ENCODE measurements around the gene LTBR. TPM values are rescaled to one million over a fixed set of nuclear protein-coding genes. Genes with fewer than 3 reads are reported as not detected.

LTBR gene
- polyA plus RNA-seq, 1 donor from 2014 or later: not detected

- Histone ChIP-seq H3K9ac (ENCODE audit: low read length) (no peak overlapping the region), H4K20me1 (ENCODE audit: insufficient read depth) (no peaks in the 10 kb centered on the region), H3K9me3 (ENCODE audit: low read length) (no peaks in the 10 kb centered on the region), H3K27ac (ENCODE audit: low read length) (no peak overlapping the region), H3K27me3 (ENCODE audit: insufficient read depth, low read depth, low read length) (no peaks in the 10 kb centered on the region), H2AFZ (ENCODE audit: low read depth, low read length) (no peak overlapping the region), H3F3A (ENCODE audit: insufficient read depth, low read length, poor library complexity, severe bottlenecking) (no peaks in the 10 kb centered on the region), H3K9me2 (ENCODE audit: insufficient read depth, low read length) (no peaks in the 10 kb centered on the region), H3K4me2 (ENCODE audit: low read length) (no peak overlapping the region), H3K36me3 (ENCODE audit: insufficient read depth, low read length) (no peaks in the 10 kb centered on the region), H3K79me2 (replicated peaks; ENCODE audit: insufficient read depth, low read length) (no peaks in the 10 kb centered on the region), H3K4me3 (ENCODE audit: low read length) (no peak overlapping the region)
- TF ChIP-seq, protein P1, sequence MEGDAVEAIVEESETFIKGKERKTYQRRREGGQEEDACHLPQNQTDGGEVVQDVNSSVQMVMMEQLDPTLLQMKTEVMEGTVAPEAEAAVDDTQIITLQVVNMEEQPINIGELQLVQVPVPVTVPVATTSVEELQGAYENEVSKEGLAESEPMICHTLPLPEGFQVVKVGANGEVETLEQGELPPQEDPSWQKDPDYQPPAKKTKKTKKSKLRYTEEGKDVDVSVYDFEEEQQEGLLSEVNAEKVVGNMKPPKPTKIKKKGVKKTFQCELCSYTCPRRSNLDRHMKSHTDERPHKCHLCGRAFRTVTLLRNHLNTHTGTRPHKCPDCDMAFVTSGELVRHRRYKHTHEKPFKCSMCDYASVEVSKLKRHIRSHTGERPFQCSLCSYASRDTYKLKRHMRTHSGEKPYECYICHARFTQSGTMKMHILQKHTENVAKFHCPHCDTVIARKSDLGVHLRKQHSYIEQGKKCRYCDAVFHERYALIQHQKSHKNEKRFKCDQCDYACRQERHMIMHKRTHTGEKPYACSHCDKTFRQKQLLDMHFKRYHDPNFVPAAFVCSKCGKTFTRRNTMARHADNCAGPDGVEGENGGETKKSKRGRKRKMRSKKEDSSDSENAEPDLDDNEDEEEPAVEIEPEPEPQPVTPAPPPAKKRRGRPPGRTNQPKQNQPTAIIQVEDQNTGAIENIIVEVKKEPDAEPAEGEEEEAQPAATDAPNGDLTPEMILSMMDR (IDR thresholded peaks at IDR 0.05; ENCODE audit: poor library complexity, severe bottlenecking): no peak
These were observed 32.3 kb upstream of the LTBR start for GRCh38 chr12:6351622-6352021.

- Histone ChIP-seq H3K36me3 (ENCODE audit: insufficient read depth, low read length) (no peaks in the 10 kb centered on the region), H3K27me3 (ENCODE audit: insufficient read depth, low read depth, low read length) (no peaks in the 10 kb centered on the region), H2AFZ (ENCODE audit: low read depth, low read length) (no peak overlapping the region), H3K9me3 (ENCODE audit: low read length) (no peaks in the 10 kb centered on the region), H3K79me2 (replicated peaks; ENCODE audit: insufficient read depth, low read length) (no peaks in the 10 kb centered on the region), H3K27ac (ENCODE audit: low read length) (no peak overlapping the region), H3K4me3 (ENCODE audit: low read length) (no peak overlapping the region), H3K4me2 (ENCODE audit: low read length) (no peak overlapping the region), H3K9me2 (ENCODE audit: insufficient read depth, low read length) (no peaks in the 10 kb centered on the region), H3F3A (ENCODE audit: insufficient read depth, low read length, poor library complexity, severe bottlenecking) (no peaks in the 10 kb centered on the region), H4K20me1 (ENCODE audit: insufficient read depth) (no peaks in the 10 kb centered on the region), H3K9ac (ENCODE audit: low read length) (no peak overlapping the region)
- no peak for TF ChIP-seq REST (IDR thresholded peaks at IDR 0.05; ENCODE audit: borderline replicate concordance)
- TF ChIP-seq RAD21 (conservative IDR thresholded peaks at IDR 0.05): no peak
- no peak for TF ChIP-seq EP300 (conservative IDR thresholded peaks at IDR 0.05; ENCODE audit: poor library complexity, severe bottlenecking)
- TF ChIP-seq POLR2AphosphoS5 (IDR thresholded peaks at IDR 0.05): no peak
- TF ChIP-seq MXI1 (conservative IDR thresholded peaks at IDR 0.05; ENCODE audit: poor library complexity, severe bottlenecking): no peak
- TF ChIP-seq, protein P1 (IDR thresholded peaks at IDR 0.05; ENCODE audit: poor library complexity, severe bottlenecking): no peak
- TF ChIP-seq SMC3 (conservative IDR thresholded peaks at IDR 0.05; ENCODE audit: poor library complexity): no peak
- no peak for TF ChIP-seq TAF1 (IDR thresholded peaks at IDR 0.05; ENCODE audit: low read depth)
- no peak for TF ChIP-seq EZH2 (IDR thresholded peaks at IDR 0.05; ENCODE audit: borderline replicate concordance, insufficient read depth, low read length, poor library complexity, severe bottlenecking)
These were observed 31.5 kb upstream of the LTBR start for GRCh38 chr12:6352193-6353173.
